HG03103 (cell line): ENCODE results near the gene PRR33.

Experiments
- ATAC-seq: cut with Tn5 transposase; IDR thresholded peaks from one replicate; pipeline ENCODE4 v1.9.1; 2021; ENCODE audit warnings: low read depth; ENCODE audit not compliant: unreplicated experiment

Gene PRR33

GRCh38 chr11:1866776-1867175, 24.9 kb downstream of the PRR33 start:
- no peak for ATAC-seq

- ATAC-seq, result no peak
Observed at GRCh38 chr11:1866226-1866625, 25.5 kb downstream of the PRR33 start.

- ATAC-seq, result no peak
Observed at GRCh38 chr11:1864831-1865665, 26.6 kb downstream of the PRR33 start.

- no peak for ATAC-seq
Observed at GRCh38 chr11:1864231-1864630, 27.5 kb downstream of the PRR33 start.

- no peak for ATAC-seq
Observed at GRCh38 chr11:1863352-1864216, 28.1 kb downstream of the PRR33 start.

GRCh38 chr11:1862588-1863351, 28.9 kb downstream of the PRR33 start:
- no peak for ATAC-seq

- no peak for ATAC-seq
Observed at GRCh38 chr11:1861435-1862411, 30.0 kb downstream of the PRR33 start.

GRCh38 chr11:1860108-1860507, 31.6 kb downstream of the PRR33 start:
- ATAC-seq, result no peak

- no peak for ATAC-seq
Observed at GRCh38 chr11:1859004-1859403, 32.7 kb downstream of the PRR33 start.

GRCh38 chr11:1858576-1858975, 33.1 kb downstream of the PRR33 start:
- no peak for ATAC-seq

GRCh38 chr11:1858154-1858553, 33.5 kb downstream of the PRR33 start:
- no peak for ATAC-seq

- no peak for ATAC-seq
Observed at GRCh38 chr11:1857064-1857463, 34.6 kb downstream of the PRR33 start.

- no peak for ATAC-seq
Observed at GRCh38 chr11:1856306-1857005, 35.2 kb downstream of the PRR33 start.

- ATAC-seq, result no peak
Observed at GRCh38 chr11:1855886-1856265, 35.8 kb downstream of the PRR33 start.

GRCh38 chr11:1854949-1855885, 36.5 kb downstream of the PRR33 start:
- ATAC-seq, result peak; percentile 36

- peak; percentile 6 for ATAC-seq
Observed at GRCh38 chr11:1854132-1854948, 37.4 kb downstream of the PRR33 start.

GRCh38 chr11:1853376-1854131, 38.1 kb downstream of the PRR33 start:
- ATAC-seq, result no peak
